ENCODE measurements around the gene CHST9. TPM values are rescaled to one million over a fixed set of nuclear protein-coding genes. Genes with fewer than 3 reads are reported as not detected.
"Not testable (repeated sequence)": the region's sequence is repeated elsewhere in the genome, so short reads cannot be mapped to it uniquely, and the experiment has no call there.

Gene CHST9
- total and polyA plus RNA-seq, 2 of the 4 experiments (the other 2 are of a cell fraction): not detected

DNA sequence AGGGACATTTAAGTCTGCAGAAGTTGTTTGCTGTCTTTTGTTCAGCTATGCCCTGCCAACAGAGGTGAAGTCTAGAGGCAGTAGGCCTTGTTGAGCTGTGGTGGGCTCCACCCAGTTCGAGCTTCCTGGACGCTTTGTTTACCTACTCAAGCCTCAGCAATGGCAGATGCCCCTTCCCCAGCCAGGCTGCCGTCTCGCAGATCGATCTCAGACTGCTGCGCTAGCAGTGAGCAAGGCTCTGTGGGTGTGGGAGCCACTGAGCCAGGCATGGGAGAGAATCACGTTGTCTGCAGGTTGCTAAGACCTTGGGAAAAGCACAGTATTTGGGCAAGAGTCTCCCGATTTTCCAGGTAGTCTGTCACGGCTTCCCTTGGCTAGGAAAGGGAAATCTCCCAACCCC lies 91.8 kb downstream of the CHST9 start:
- BruUV-seq (replicated peaks); dilution Hi-C loops (cut with HindIII; ENCODE audit: low sequenced_read_pairs, unreplicated experiment); H2BK15ac ChIP-seq (ENCODE audit: low read depth, low read length): not testable (repeated sequence)

More for the DNA sequence above, 91.8 kb downstream of the CHST9 start:
- H2BK5ac ChIP-seq (ENCODE audit: low read depth, low read length, poor library complexity, severe bottlenecking); H4K91ac ChIP-seq (ENCODE audit: insufficient read depth, low read depth, low read length); DNase-seq; H2AK9ac ChIP-seq (replicated peaks; ENCODE audit: low read depth, low read length, poor library complexity); CTCF ChIA-PET; POLR2A ChIA-PET (ENCODE audit: unreplicated experiment); H3K14ac ChIP-seq (replicated peaks; ENCODE audit: low read depth, low read length); H3K4me2 ChIP-seq (ENCODE audit: low read depth, low read length); H3K23ac ChIP-seq (ENCODE audit: low read depth, low read length); H3K4ac ChIP-seq (ENCODE audit: low read depth, low read length); H4K5ac ChIP-seq (ENCODE audit: low read depth, low read length); H2BK20ac ChIP-seq (ENCODE audit: low read depth, low read length); intact Hi-C loops (cut with micrococcal nuclease); H3K79me1 ChIP-seq (ENCODE audit: low read depth in 1 of 2, low read length in 2 of 2); H3K27me3 ChIP-seq (ENCODE audit: control insufficient read depth, insufficient read depth, low read length); in situ Hi-C loops (cut with MboI; ENCODE audit: low sequenced_read_pairs); H3K56ac ChIP-seq (ENCODE audit: extremely low read depth, insufficient read depth, low read length); H3K27ac ChIP-seq (ENCODE audit: insufficient read depth, low read length); H4K8ac ChIP-seq (ENCODE audit: low read depth in 2 of 2, low read length in 2 of 2); H3K9me1 ChIP-seq (ENCODE audit: insufficient read depth, low read length); H4K20me1 ChIP-seq (ENCODE audit: insufficient read depth, low read length); H2AK5ac ChIP-seq (ENCODE audit: low read depth, low read length); H3K36me3 ChIP-seq (ENCODE audit: control insufficient read depth, insufficient read depth, low read length); H3K9ac ChIP-seq (ENCODE audit: low read depth, low read length); H2BK120ac ChIP-seq (ENCODE audit: low read depth, low read length); H3K9me3 ChIP-seq (ENCODE audit: control insufficient read depth, insufficient read depth, low read length); H3K18ac ChIP-seq (ENCODE audit: low read depth, low read length); H3K4me1 ChIP-seq (ENCODE audit: control insufficient read depth, insufficient read depth, low read length); ATAC-seq (ENCODE audit: low read depth); H2AFZ ChIP-seq (replicated peaks; ENCODE audit: low read length, poor library complexity); H3K4me3 ChIP-seq (ENCODE audit: insufficient read depth, low read depth, low read length): not testable (repeated sequence)
- 52% methylated on average over 2 of the region's 9 CpGs; no CpG with 5 or more reads in 1 of the 2 experiments for WGBS, 2 experiments (ENCODE audit: extremely low coverage in 2 of 2, insufficient read length in 1 of 2)

Data from IMR-90 (cell line).